ENCODE data around the gene PPP1R13B.

- TF ChIP-seq CTCF (IDR thresholded peaks at IDR 0.05) = no peak
- TF ChIP-seq POLR2A (IDR thresholded peaks at IDR 0.05) = no peak
These were observed 22.3 kb downstream of the PPP1R13B start for GRCh38 chr14:103825101-103825500.
